HUDEP-2 (cell line): ENCODE measurements around the gene HEPHL1.
A peak's percentile ranks its signal among the peaks of the same experiment; 100 is the strongest.
"Not testable (repeated sequence)": the region's sequence is repeated elsewhere in the genome, so short reads cannot be mapped to it uniquely, and the experiment has no call there.

Source experiments
- DNase-seq, 76 experiments: peaks; one replicate each; lab custom pipeline; 2025; ENCODE audit not compliant: unreplicated experiment in 76 of 76; lab: John Stamatoyannopoulos, UW

The HEPHL1 gene, protein sequence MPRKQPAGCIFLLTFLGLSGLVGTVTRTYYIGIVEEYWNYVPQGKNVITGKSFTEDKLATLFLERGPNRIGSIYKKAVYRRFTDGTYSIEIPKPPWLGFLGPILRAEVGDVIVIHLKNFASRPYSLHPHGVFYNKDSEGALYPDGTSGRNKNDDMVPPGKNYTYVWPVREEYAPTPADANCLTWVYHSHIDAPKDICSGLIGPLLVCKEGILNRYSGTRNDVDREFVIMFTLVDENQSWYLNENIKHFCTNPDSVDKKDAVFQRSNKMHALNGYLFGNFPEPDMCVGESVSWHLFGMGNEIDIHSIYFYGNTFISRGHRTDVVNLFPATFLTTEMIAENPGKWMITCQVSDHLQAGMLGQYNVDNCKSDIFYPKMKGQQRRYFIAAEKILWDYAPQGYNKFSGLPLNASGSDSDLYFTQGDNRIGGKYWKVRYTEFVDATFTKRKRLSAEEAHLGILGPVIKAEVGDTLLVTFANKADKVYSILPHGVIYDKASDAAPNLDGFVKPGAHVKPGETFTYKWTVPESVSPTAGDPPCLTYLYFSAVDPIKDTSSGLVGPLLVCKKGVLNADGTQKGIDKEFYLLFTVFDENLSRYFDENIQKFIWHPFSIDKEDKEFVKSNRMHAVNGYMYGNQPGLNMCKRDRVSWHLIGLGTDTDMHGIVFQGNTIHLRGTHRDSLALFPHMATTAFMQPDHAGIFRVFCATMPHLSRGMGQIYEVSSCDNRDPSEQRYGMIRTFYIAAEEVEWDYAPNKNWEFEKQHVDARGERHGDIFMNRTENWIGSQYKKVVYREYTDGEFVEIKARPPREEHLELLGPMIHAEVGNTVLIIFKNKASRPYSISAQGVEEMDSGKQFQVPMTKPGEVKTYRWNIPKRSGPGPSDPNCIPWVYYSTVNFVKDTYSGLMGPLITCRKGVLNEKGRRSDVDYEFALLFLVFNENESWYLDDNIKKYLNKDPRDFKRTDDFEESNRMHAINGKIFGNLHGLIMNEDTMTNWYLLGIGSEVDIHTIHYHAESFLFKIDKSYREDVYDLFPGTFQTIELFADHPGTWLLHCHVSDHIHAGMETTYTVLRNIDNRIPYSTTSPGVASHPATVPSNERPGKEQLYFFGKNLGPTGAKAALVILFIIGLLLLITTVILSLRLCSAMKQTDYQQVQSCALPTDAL

GRCh38 chr11:94020777-94021481 lies at the start of gene HEPHL1:
TSS of gene HEPHL1 (plus strand) at chr11:94021354. CDS start at chr11:94021369, 15 bp downstream.
- DNase-seq: no peak

- DNase-seq: no peak
Measured at GRCh38 chr11:93972790-93973189, 48.4 kb upstream of the HEPHL1 start.

DNA sequence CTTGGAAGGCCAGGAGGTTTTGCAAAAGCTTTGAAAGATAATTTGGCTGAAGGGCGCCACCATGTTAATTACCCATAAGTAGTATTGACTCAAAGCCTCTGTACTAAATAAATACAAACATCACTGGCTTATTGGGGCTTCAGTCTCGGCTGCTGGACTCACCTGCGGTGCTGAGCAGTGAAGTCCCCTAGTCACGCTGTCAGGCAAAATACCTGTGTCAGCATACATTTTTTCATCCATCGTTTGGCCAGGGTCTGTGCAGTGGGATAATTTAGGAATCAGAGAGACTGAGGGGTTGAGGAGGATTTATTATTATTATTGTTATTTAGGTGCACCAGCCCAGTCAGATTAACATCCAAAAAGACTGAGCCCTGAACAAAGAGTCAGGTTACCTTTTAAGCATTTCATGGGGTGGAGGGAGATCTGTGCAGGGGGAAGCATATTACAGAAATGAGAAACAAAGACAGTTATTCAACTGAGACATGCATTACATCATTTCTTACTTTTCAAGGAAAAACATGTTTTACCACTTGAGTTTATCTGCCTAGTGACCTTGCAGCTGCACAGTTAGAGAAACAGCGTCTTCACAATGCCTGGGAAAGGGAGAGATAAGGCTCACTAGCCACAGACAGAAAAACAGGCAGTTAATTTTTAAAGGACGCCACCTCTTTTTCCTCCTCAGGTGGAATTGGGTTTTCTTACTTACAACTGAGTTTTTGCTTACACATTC lies 47.7 kb upstream of the HEPHL1 start:
- peak in 43 of 76 experiments; percentile 1 to 80 (median 33) for DNase-seq

- DNase-seq: no peak
Measured at GRCh38 chr11:93974759-93975158, 46.4 kb upstream of the HEPHL1 start.

DNA sequence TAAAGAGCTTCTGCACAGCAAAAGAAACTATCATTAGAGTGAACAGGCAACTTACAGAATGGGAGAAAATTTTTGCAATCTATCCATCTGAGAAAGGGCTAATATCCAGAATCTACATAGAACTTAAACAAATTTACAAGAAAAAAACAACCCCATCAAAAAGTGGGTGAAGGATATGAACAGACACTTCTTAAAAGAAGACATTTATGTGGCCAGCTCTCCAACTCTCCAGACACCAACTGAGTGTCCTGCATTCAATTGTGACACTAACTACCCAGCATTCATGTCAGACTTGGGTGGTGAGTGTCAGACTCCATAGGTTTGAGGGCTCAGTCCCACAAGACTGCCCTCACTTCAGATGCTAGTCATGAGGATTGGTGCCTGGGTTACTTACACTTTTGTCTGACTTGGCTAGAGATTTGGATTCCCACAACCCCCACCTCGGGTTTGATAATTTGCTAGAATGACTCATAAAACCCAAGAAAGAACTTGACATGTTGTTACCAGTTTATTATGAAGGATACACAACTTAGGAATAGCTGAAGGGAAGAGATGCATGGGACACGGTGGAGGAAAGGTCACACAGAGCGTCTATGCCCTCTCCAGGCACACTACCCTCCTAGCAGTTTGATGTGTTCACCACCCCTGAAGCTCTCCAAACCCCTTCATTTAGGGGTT lies 44.4 kb upstream of the HEPHL1 start:
- not testable (repeated sequence) for DNase-seq

DNA sequence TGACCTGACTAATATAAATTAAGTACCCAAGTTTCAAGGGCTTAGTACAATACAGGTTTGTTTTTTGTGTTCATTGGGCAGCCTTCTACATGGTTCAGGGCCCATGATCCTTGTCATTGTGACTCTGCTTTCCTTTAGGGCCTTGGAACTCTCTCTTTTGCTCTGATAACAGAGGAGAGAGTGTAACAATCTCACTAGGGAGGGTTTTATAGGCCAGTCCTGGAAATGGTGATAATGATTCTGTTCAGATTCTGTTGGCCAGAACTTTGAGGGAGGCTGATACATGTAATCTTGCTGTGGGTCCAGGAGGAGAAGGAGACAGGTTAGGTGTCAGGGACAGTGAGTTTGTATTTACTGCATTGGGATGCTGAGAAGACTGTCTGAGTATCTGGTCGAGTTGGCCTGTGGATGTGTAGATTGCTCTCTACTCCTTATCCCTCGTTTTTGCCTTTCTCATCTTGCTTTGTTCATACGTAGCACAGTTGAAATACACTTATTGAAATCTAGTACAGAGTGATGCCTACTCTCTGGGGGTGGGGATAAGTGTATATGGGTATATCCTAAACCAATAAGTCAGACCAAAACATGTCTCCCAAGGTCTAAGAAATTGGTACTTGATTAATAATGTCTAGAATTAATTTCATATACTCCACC lies 37.5 kb upstream of the HEPHL1 start:
- peak in 4 of 76 experiments; percentile 8 to 16 (median 13) for DNase-seq

DNA sequence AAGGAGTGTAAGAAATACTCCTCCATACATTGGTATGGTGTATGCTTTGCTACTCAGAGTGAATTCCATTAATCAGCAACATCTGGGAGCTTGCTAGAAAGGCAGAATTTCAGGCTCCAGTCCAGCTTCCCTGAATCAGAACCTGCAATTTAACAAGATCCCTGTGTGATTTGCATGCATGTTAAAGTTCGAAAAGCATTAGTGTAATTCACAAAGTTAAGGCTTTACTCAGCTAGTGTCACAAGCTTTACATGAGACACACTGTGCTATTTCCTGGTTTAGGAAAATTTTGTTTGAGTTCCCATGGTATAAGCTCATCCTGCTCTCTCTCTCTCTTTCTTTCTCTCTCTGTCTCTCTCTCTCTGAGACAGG lies 37.0 kb upstream of the HEPHL1 start:
- DNase-seq: no peak

DNA sequence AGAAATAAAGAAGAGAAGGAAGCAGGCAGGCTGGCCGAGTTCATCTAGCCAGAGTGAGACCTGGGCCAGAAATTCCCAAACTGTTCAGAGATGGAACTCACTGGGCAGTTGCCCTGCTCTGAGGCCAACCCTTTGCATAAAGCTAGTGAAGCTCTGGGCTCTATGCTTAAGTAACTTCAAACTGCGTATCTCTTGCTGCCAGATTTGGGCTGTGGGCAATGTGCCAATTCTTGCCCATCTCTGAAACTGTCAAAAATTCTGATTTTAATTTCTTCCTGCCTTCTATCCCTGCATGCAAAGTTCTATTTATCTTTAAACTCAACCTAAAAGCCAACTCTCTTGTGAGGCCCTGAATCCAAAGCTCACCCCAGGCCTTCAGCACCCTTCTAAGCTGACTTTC lies 36.2 kb upstream of the HEPHL1 start:
- DNase-seq: peak in 2 of 76 experiments; percentile 4 to 7

GRCh38 chr11:93986716-93987115 lies 34.4 kb upstream of the HEPHL1 start:
- no peak for DNase-seq

DNA sequence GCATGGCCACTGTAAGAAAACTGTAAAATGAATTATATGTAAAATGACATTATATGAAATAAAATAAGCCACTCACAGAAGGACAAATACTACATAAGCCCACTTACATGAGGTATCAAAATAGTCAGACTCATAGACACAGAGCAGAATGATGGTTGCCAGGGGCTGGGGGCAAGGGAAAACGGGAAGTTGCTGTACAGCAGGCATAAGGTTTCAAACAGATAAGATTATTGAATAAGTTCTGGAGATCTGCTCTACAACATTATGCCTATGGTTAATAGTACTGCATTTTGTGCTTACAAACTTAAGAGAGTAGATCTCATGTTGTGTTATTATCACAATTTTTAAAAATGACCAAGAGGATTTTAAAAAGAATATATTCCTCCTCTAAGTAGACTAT lies 32.7 kb upstream of the HEPHL1 start:
- DNase-seq: peak in 20 of 76 experiments; percentile 1 to 47 (median 22)

DNA sequence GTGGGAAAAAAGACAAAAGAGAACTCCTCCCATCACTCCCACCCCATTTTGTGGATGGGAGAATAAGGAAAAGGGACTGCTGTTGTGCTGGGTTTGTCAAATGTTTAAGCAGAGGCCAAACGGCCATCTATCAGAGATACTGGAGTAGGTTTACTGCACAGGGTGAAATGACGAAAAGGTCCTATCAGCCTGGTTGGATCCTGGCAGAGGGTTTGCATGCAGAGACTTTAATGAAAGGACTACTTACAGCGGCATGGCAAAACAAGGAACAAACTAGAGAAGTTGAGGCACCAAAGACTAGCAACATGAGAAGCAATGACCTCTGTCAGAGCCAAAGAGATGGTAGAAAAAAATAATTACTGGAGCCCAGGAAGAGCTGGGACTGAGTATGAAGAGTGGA lies 32.2 kb upstream of the HEPHL1 start:
- DNase-seq: no peak

- DNase-seq: no peak
Measured at GRCh38 chr11:93993747-93994146, 27.4 kb upstream of the HEPHL1 start.

DNA sequence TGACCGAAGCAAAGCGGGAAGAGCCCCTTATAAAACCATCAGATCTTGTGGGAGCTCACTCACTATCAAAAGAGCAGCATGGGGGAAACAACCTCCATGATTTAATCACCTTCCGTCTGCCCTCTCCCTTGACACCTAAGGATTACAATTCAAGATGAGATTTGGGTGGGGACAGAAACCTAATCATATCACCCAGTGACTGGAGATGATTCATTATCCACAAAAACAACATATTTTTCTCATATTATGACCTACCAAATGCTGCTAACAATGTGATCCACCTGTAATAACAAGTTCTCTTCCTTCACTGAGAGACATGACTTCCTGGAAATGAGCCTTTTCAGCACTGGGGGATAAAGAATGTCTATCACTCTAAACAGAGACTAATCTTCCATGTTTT lies 23.4 kb upstream of the HEPHL1 start:
- DNase-seq: no peak

DNA sequence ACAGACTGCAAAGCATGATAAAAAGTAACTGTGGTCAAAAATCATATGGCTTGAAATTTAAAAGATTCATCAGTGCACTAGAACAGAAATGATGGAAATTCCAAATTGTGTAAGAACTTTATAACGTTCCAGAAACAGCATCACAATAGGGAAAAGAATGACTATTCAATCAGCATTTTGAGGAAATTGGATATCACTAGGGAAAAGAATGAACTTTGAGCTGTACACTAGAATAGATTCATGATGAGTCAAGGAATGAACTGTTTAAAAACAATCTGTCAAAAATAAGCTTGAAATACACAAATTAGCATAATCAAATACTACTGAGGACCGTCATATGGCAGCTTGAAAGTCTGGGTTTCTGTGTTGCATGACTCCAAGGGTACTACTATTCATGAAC lies 20.5 kb upstream of the HEPHL1 start:
- no peak for DNase-seq

GRCh38 chr11:94002226-94002625 lies 18.9 kb upstream of the HEPHL1 start:
- DNase-seq: no peak

- no peak for DNase-seq
Measured at GRCh38 chr11:94007426-94007825, 13.7 kb upstream of the HEPHL1 start.

- no peak for DNase-seq
Measured at GRCh38 chr11:94007906-94008305, 13.2 kb upstream of the HEPHL1 start.

- DNase-seq: no peak
Measured at GRCh38 chr11:94010136-94010535, 11.0 kb upstream of the HEPHL1 start.

GRCh38 chr11:94011478-94011877 lies 9.7 kb upstream of the HEPHL1 start:
- DNase-seq: no peak
